Activated CD8-positive, alpha-beta T cell treated with anti-CD3 and anti-CD28 coated beads, Interleukin-2, amount 10 ng/mL, durations not matched to agents 7 days and 5 days (primary cell): ENCODE data around the gene CLIC6. TPM values are rescaled to one million over a fixed set of nuclear protein-coding genes. Genes with fewer than 3 reads are reported as not detected.

Experiments used
- ATAC-seq: fragments of 150-1000 bp; cut with Tn5 transposase; one replicate; pipeline ENCODE4 v1.10.0; 2021; ENCODE audit warnings: moderate library complexity
- CTCF ChIA-PET: fragments of 350-600 bp; sonication (Branson Sonifier 250); formaldehyde crosslinking; loops from one replicate; lab custom pipeline; 2021; ENCODE audit warnings: antibody characterized with exemption; lab: Charles Lee
- POLR2A ChIA-PET: fragments of 350-600 bp; sonication (Branson Sonifier 250); formaldehyde crosslinking; loops from one replicate; lab custom pipeline; 2021; ENCODE audit warnings: antibody characterized with exemption; lab: Charles Lee
- DNase-seq: peaks from one replicate; pipeline ENCODE4 v3.0.0-alpha.2; 2020
- H3K27ac Mint-ChIP-seq: one replicate; pipeline ENCODE4 v1.8.0; 2021; ENCODE audit warnings: mild to moderate bottlenecking, mixed read lengths
- H3K27me3 Mint-ChIP-seq: one replicate; pipeline ENCODE4 v1.8.0; 2021; ENCODE audit warnings: low read depth, mixed read lengths
- H3K36me3 Mint-ChIP-seq: one replicate; pipeline ENCODE4 v1.8.0; 2021; ENCODE audit warnings: low read depth, mixed read lengths
- H3K4me1 Mint-ChIP-seq: one replicate; pipeline ENCODE4 v1.8.0; 2021; ENCODE audit warnings: low read depth, mixed read lengths
- H3K4me3 Mint-ChIP-seq: one replicate; pipeline ENCODE4 v1.8.0; 2021; ENCODE audit warnings: mild to moderate bottlenecking, mixed read lengths
- H3K9me3 Mint-ChIP-seq: one replicate; pipeline ENCODE4 v1.8.0; 2022; ENCODE audit warnings: mixed read lengths; ENCODE audit not compliant: insufficient read depth
- total RNA-seq, 2 experiments: library from RNA; stranded (reverse); gene quantifications; one replicate each; pipeline ENCODE4 v1.2.3, GENCODE V29; 2021

The CLIC6 gene
- total RNA-seq, 2 experiments from 2014 or later: 0.08 to 0.21 TPM

DNA sequence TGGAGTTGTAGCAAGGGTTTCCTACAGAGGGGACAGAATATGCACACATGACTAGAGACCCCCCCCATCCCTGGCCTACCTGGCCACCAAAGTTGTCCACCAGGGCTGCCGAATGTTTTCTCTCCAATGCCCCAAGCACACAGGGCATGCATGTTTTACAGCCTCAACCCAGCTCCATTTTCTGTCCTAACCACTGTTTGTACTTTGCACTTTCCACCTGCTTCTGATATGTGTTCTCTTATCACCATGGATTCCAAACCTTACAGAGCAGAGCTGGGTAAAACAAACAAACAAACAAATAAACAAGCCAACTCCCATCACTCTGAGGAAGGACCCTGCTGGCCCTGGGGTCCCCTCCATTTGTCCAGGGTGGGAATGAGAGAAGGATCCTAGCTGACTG is 27.3 kb downstream of the CLIC6 start:
- CTCF ChIA-PET: no interaction called here
- peaks cover 5% of the 10 kb centered on the region for H3K4me1 Mint-ChIP-seq
- DNase-seq (no peak), ATAC-seq (no peak)
- H3K27ac Mint-ChIP-seq: no peak overlapping the region
- peaks cover 12% of the 10 kb centered on the region for H3K27me3 Mint-ChIP-seq
- no peak overlapping the region for H3K4me3 Mint-ChIP-seq
- POLR2A ChIA-PET: no interaction called here
- H3K36me3 Mint-ChIP-seq: no peaks in the 10 kb centered on the region
- H3K9me3 Mint-ChIP-seq: no peaks in the 10 kb centered on the region

DNA sequence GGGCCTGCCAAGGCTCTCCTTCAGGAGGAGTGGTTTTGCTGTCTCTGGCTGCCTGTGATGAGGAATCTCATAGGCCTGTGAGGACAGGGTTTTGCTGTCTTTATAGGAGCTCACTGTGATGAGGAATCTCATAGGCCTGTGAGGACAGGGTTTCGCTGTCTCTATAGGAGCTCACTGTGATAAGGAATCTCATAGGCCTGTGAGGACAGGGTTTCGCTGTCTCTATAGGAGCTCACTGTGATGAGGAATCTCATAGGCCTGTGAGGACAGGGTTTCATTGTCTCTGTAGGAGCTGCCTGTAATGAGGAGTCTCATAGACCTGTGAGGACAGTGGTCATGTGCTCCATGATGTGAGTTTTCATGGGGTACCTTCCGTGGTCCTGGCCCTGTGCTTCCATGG is 29.0 kb downstream of the CLIC6 start:
- ChIA-PET CTCF (no interaction called here), POLR2A (no interaction called here)
- Mint-ChIP-seq H3K36me3 (no peaks in the 10 kb centered on the region), H3K27me3 (peaks cover 2% of the 10 kb centered on the region), H3K27ac (no peak overlapping the region), H3K4me3 (no peak overlapping the region), H3K4me1 (peaks cover 5% of the 10 kb centered on the region), H3K9me3 (no peaks in the 10 kb centered on the region)
- ATAC-seq (no peak), DNase-seq (no peak)

DNA sequence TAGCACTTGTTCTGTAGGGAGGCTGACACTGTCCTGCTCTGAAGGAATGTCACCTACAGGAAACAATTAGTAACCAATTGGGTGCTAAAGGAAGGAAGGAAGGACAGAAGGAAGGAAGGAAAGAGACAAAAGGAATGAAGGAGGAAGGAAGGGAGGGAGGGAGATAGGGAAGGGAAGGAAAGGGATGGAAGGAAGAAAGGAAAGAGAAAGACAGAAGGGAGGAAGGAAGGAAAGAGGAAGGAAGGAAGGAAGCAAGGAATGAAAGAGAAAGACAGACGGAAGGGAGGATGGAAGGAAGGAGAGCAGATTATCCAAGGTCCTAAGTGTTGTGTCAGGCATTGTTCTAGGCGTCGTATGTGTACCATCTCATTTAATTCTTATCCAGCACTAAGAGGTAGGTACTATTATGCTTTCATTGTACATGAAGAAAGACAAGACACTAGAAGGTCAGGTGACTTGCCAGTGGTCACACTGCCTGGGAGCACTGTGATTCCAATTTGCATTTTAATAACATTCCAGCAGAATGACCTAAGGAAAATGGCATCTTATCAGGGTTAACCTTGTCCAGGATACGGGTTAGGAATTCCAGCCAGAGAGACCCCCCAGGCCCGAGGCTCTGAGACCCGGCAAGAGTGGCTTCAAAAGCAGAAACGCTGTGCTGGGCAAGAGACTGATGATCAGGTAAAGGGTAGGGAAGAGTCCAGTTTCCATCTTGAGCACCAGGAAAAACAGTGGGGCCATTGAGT is 29.6 kb downstream of the CLIC6 start:
- peaks cover 1% of the 10 kb centered on the region for H3K27me3 Mint-ChIP-seq
- no peak for DNase-seq

GRCh38 chr21:34700605-34701004 is 31.8 kb downstream of the CLIC6 start:
- no peak for DNase-seq
- POLR2A ChIA-PET: no interaction called here
- Mint-ChIP-seq H3K9me3 (no peaks in the 10 kb centered on the region), H3K36me3 (no peaks in the 10 kb centered on the region), H3K4me1 (no peaks in the 10 kb centered on the region), H3K4me3 (no peak overlapping the region), H3K27me3 (peaks cover 11% of the 10 kb centered on the region), H3K27ac (no peak overlapping the region)
- ATAC-seq: no peak
- CTCF ChIA-PET: no interaction called here

More for the DNA sequence above, 29.6 kb downstream of the CLIC6 start:
- Mint-ChIP-seq H3K4me3 (no peak overlapping the region), H3K9me3 (no peaks in the 10 kb centered on the region), H3K4me1 (peaks cover 2% of the 10 kb centered on the region), H3K36me3 (no peaks in the 10 kb centered on the region), H3K27ac (no peak overlapping the region)
- ChIA-PET CTCF (no interaction called here), POLR2A (no interaction called here)
- ATAC-seq: no peak

GRCh38 chr21:34701726-34702125 is 32.9 kb downstream of the CLIC6 start:
- ATAC-seq (no peak), DNase-seq (no peak)
- Mint-ChIP-seq H3K4me1 (peaks cover 3% of the 10 kb centered on the region), H3K9me3 (no peaks in the 10 kb centered on the region), H3K4me3 (no peak overlapping the region), H3K27ac (no peak overlapping the region), H3K27me3 (peaks cover 17% of the 10 kb centered on the region), H3K36me3 (no peaks in the 10 kb centered on the region)
- POLR2A ChIA-PET: no interaction called here
- CTCF ChIA-PET: no interaction called here

DNA sequence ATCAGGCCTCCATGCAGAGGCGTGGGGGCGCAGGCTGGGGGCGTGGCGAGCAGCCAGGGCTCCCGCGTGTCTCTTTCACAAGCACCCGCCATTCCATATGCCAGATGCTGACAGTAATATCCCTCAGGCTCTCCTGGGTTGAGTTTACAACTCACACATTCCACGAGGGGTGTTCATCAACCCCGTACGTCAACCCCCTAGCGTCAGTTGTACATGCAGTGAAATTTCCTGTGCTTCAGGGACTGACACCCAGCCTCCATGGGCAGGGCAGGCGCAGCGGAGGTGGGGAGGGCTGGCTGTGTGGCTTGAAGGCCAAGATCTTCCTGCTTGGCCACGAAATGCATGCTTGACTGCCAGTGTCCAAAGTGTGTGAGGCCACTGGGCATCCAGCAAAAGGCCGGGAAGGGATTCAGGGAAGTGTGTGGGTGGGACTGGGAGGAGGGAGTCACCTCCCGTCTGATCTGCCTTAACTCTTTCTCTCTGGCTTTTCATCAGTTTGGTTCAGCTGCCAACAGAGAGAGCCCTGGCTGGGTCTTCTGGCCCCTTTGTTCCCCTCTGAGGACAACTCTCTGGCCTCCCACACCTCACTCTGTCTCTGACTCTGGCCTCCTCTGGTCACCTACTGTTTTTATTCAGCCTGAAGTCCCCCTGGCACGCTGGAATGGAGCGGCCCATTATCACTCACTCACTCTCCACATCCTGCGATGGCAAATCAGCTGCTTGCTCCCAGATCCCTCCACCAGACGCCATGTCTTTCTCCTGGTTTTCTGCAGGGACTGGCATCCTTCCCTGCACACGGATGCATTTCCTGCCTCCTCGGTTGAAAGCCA is 33.8 kb downstream of the CLIC6 start:
- H3K4me1 Mint-ChIP-seq: peaks cover 11% of the 10 kb centered on the region
- no peaks in the 10 kb centered on the region for H3K9me3 Mint-ChIP-seq
- no peak overlapping the region for H3K4me3 Mint-ChIP-seq
- H3K27ac Mint-ChIP-seq: no peak overlapping the region
- ATAC-seq (no peak), DNase-seq (no peak)
- H3K36me3 Mint-ChIP-seq: no peaks in the 10 kb centered on the region
- ChIA-PET POLR2A (no interaction called here), CTCF (no interaction called here)
- peaks cover 18% of the 10 kb centered on the region for H3K27me3 Mint-ChIP-seq

- H3K27ac Mint-ChIP-seq: no peak overlapping the region
- H3K27me3 Mint-ChIP-seq: peaks cover 18% of the 10 kb centered on the region
- DNase-seq: no peak
- ChIA-PET POLR2A (no interaction called here), CTCF (interaction anchor here (3.3 kb wide), 1 partner anchor 11 kb away, joined by 16 read pairs; no protein-coding TSS in a partner anchor)
- no peak for ATAC-seq
- peaks cover 22% of the 10 kb centered on the region for H3K4me1 Mint-ChIP-seq
- no peak overlapping the region for H3K4me3 Mint-ChIP-seq
- H3K9me3 Mint-ChIP-seq: no peaks in the 10 kb centered on the region
- no peaks in the 10 kb centered on the region for H3K36me3 Mint-ChIP-seq
Measured at GRCh38 chr21:34703571-34703970, 34.8 kb downstream of the CLIC6 start.

DNA sequence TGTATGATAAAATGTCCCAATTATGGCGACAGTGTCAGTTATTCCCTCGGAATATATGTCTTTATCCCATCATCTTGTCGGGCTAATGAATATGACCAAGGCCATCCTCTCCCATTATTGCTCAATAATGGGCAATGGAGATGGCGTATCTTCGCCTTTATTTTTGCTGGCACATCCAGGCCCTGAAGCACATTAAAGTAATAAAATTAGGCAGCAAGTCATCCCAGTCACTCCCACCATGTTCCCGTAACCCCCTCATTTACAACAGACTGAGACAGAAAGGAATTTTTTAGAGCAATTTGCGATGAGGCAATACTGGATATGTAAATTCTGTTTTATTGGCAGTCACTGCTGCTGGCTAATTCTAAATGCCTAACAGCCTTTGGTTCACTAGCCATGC is 35.3 kb downstream of the CLIC6 start:
- peaks cover 18% of the 10 kb centered on the region for H3K27me3 Mint-ChIP-seq
- POLR2A ChIA-PET: no interaction called here
- ATAC-seq: no peak
- no peak overlapping the region for H3K27ac Mint-ChIP-seq
- H3K4me1 Mint-ChIP-seq: peaks cover 27% of the 10 kb centered on the region
- H3K4me3 Mint-ChIP-seq: no peak overlapping the region
- H3K36me3 Mint-ChIP-seq: no peaks in the 10 kb centered on the region
- H3K9me3 Mint-ChIP-seq: no peaks in the 10 kb centered on the region
- CTCF ChIA-PET: interaction anchor here (3.3 kb wide), 1 partner anchor 11 kb away, joined by 16 read pairs; no protein-coding TSS in a partner anchor
- DNase-seq: no peak

DNA sequence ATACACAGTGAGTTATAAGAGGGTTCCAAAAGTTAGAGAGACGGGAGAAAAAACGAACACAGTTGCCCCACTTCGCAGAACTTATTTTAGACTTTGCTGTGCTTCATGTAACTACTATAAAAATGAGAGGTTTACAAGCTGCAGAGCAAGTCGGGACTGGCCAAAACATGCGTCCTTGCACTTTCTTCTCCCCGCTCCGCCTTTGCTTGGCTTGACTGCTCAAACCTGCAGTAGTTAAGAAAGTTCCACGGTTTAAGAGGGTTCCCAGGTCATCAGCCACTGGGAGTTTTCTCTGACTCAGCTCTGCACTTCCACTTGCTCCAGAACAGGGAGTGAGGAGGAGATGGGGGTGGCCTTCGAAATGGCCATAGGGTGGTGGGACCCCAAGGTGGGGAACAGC is 36.2 kb downstream of the CLIC6 start:
- Mint-ChIP-seq H3K4me3 (no peak overlapping the region), H3K36me3 (no peaks in the 10 kb centered on the region), H3K9me3 (no peaks in the 10 kb centered on the region), H3K27me3 (peaks cover 18% of the 10 kb centered on the region), H3K4me1 (peaks cover 31% of the 10 kb centered on the region), H3K27ac (no peak overlapping the region)
- ATAC-seq (no peak), DNase-seq (no peak)
- CTCF ChIA-PET: interaction anchor here (0.9 to 3.3 kb wide), 2 partner anchors 12 to 17 kb away, joined by 3 to 16 read pairs; no protein-coding TSS in a partner anchor
- POLR2A ChIA-PET: no interaction called here

- ATAC-seq (no peak), DNase-seq (no peak)
- H3K36me3 Mint-ChIP-seq: no peaks in the 10 kb centered on the region
- H3K27ac Mint-ChIP-seq: no peak overlapping the region
- H3K4me1 Mint-ChIP-seq: peaks cover 31% of the 10 kb centered on the region
- CTCF ChIA-PET: interaction anchor here (3.3 kb wide), 1 partner anchor 13 kb away, joined by 16 read pairs; no protein-coding TSS in a partner anchor
- H3K27me3 Mint-ChIP-seq: peaks cover 18% of the 10 kb centered on the region
- POLR2A ChIA-PET: no interaction called here
- H3K9me3 Mint-ChIP-seq: no peaks in the 10 kb centered on the region
- no peak overlapping the region for H3K4me3 Mint-ChIP-seq
Measured at GRCh38 chr21:34706337-34706736, 37.5 kb downstream of the CLIC6 start.

DNA sequence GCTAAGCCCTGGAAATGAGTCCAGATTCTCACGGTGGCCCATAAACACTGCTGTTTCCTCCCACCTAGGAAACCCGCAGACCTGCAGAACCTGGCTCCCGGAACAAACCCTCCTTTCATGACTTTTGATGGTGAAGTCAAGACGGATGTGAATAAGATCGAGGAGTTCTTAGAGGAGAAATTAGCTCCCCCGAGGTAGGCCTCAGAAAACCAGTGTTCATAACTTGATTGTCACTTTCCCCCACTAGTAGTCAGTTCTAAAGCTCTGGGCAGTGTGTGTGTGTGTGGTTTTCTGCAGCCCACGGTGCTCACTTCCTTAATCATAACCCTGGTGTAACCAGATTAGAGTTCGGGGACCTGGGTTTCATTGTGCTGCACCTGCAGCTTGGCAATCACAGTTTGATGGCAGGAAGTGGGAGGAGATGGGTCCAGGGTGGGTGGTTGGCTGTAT is 39.1 kb downstream of the CLIC6 start:
- Mint-ChIP-seq H3K4me3 (peak overlapping the region; percentile 37), H3K4me1 (peaks cover 31% of the 10 kb centered on the region), H3K9me3 (no peaks in the 10 kb centered on the region), H3K27me3 (peaks cover 18% of the 10 kb centered on the region), H3K27ac (peak overlapping the region; percentile 75), H3K36me3 (no peaks in the 10 kb centered on the region)
- DNase-seq (peak; percentile 72), ATAC-seq (peak; percentile 86)
- ChIA-PET POLR2A (no interaction called here), CTCF (interaction anchor here (1.0 to 1.6 kb wide), 3 partner anchors 14 to 15 kb away, joined by 4 to 7 read pairs (median 5); no protein-coding TSS in a partner anchor)

DNA sequence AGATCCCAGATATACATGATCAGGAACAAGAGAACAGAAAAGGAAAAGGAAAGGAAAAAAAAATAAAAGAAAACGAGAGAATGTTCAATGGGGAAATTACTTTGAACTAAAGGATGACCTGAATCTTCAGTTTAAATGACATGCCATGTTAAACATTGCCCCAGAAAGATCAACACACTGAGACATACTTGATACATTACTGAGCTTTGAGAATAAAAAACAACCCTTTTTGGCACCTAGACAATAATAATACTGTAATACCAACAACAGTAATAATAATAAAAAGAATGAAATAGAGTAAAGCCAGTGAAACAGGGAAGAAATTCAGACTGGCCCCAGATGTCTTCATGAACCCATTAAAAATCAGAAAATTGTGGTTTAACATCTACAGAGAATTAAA is 44.8 kb downstream of the CLIC6 start:
- Mint-ChIP-seq H3K27me3 (peaks cover 12% of the 10 kb centered on the region), H3K4me3 (no peak overlapping the region), H3K27ac (no peak overlapping the region), H3K36me3 (no peaks in the 10 kb centered on the region), H3K9me3 (no peaks in the 10 kb centered on the region), H3K4me1 (peaks cover 31% of the 10 kb centered on the region)
- DNase-seq (no peak), ATAC-seq (no peak)
- ChIA-PET CTCF (no interaction called here), POLR2A (no interaction called here)
